ENCODE measurements around the gene PRTFDC1.
A peak's percentile ranks its signal among the peaks of the same experiment; 100 is the strongest.
"Not testable (repeated sequence)": the region's sequence is repeated elsewhere in the genome, so short reads cannot be mapped to it uniquely, and the experiment has no call there.

PRTFDC1 gene

GRCh38 chr10:24959382-24959730, 7.0 kb upstream of the PRTFDC1 start:
- ChIA-PET CTCF (no interaction called here), POLR2A (ENCODE audit: low non-redundant PET) (no interaction called here)
- H3K27ac ChIP-seq: no peak overlapping the region

GRCh38 chr10:24958721-24959381, 6.4 kb upstream of the PRTFDC1 start:
- no peak overlapping the region for H3K27ac ChIP-seq
- TF ChIP-seq CTCF (conservative IDR thresholded peaks at IDR 0.05; ENCODE audit: low read depth): no peak
- POLR2A ChIA-PET (ENCODE audit: low non-redundant PET): no interaction called here
- CTCF ChIA-PET: no interaction called here
- DNase-seq (ENCODE audit: low spot score): no peak

More at GRCh38 chr10:24959382-24959730, 7.0 kb upstream of the PRTFDC1 start:
- no peak for DNase-seq (ENCODE audit: low spot score)
- TF ChIP-seq CTCF (conservative IDR thresholded peaks at IDR 0.05; ENCODE audit: low read depth): no peak

GRCh38 chr10:24958091-24958720, 5.8 kb upstream of the PRTFDC1 start:
- no peak for TF ChIP-seq CTCF (conservative IDR thresholded peaks at IDR 0.05; ENCODE audit: low read depth)
- ChIA-PET CTCF (no interaction called here), POLR2A (ENCODE audit: low non-redundant PET) (no interaction called here)
- DNase-seq (ENCODE audit: low spot score): peak; percentile 65
- H3K27ac ChIP-seq: peak overlapping the region; percentile 94; the same call in 1 of the 2 replicates

- DNase-seq (ENCODE audit: low spot score); CTCF ChIA-PET; POLR2A ChIA-PET (ENCODE audit: low non-redundant PET): not testable (repeated sequence)
- peak overlapping the region; percentile 94 for H3K27ac ChIP-seq
These were observed 5.2 kb upstream of the PRTFDC1 start for GRCh38 chr10:24957624-24958051.

- DNase-seq (ENCODE audit: low spot score): no peak
- no peak for TF ChIP-seq CTCF (conservative IDR thresholded peaks at IDR 0.05; ENCODE audit: low read depth)
- H3K27ac ChIP-seq: peak overlapping the region; percentile 72
- ChIA-PET POLR2A (ENCODE audit: low non-redundant PET) (no interaction called here), CTCF (no interaction called here)
These were observed 1.3 kb upstream of the PRTFDC1 start for GRCh38 chr10:24953675-24954074.

- peak; percentile 30 for TF ChIP-seq CTCF (conservative IDR thresholded peaks at IDR 0.05; ENCODE audit: low read depth)
- DNase-seq (ENCODE audit: low spot score): peak; percentile 24
- ChIA-PET CTCF (interaction anchor here (0.6 kb wide), 1 partner anchor 559 kb away, joined by 3 read pairs; no protein-coding TSS in a partner anchor), POLR2A (ENCODE audit: low non-redundant PET) (no interaction called here)
- peak overlapping the region; percentile 72 for H3K27ac ChIP-seq
These were observed 570 bp upstream of the PRTFDC1 start for GRCh38 chr10:24952707-24953645.
